GM21381 (cell line): Measurements from ENCODE around the gene STARD13.

Experiments used
- ATAC-seq: cut with Tn5 transposase; IDR thresholded peaks from one replicate; pipeline ENCODE4 v1.9.1; 2021; ENCODE audit warnings: mild to moderate bottlenecking, moderate library complexity; ENCODE audit not compliant: unreplicated experiment

Gene STARD13, protein sequence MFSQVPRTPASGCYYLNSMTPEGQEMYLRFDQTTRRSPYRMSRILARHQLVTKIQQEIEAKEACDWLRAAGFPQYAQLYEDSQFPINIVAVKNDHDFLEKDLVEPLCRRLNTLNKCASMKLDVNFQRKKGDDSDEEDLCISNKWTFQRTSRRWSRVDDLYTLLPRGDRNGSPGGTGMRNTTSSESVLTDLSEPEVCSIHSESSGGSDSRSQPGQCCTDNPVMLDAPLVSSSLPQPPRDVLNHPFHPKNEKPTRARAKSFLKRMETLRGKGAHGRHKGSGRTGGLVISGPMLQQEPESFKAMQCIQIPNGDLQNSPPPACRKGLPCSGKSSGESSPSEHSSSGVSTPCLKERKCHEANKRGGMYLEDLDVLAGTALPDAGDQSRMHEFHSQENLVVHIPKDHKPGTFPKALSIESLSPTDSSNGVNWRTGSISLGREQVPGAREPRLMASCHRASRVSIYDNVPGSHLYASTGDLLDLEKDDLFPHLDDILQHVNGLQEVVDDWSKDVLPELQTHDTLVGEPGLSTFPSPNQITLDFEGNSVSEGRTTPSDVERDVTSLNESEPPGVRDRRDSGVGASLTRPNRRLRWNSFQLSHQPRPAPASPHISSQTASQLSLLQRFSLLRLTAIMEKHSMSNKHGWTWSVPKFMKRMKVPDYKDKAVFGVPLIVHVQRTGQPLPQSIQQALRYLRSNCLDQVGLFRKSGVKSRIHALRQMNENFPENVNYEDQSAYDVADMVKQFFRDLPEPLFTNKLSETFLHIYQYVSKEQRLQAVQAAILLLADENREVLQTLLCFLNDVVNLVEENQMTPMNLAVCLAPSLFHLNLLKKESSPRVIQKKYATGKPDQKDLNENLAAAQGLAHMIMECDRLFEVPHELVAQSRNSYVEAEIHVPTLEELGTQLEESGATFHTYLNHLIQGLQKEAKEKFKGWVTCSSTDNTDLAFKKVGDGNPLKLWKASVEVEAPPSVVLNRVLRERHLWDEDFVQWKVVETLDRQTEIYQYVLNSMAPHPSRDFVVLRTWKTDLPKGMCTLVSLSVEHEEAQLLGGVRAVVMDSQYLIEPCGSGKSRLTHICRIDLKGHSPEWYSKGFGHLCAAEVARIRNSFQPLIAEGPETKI

DNA sequence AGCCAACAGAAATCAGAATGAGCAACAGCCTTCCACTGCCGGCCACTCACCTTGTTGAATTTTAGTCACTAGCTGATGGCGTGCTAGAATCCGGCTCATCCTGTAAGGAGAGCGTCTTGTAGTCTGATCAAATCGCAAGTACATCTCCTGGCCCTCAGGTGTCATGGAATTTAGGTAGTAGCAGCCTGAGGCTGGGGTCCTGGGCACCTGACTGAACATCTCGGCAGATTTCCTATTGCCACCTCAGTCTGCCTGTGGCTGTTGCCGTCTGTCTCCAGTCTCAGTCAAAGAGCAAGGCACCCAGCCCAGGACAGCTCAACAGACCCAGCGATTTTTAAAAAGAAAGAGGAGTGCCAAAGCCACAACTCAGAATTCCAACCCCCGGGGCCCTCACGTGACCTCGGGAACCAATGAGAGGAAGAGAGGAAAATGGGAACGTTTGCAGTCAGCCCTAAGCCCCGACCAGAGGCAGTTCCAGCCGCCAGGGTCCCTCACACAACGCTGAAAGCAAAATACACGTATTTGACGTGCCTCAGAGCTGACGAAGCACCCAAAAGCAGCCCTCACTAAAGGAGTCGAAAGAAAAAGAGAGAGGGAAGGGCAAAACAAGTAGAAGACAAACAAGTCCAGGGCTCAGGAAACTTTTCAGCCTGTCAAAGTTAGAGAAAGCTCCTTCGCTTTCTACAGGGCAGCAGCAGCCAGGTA, at the start of gene STARD13:
Gene STARD13, minus strand, starts transcription at position 336 of the 705 bp plus-strand sequence. Its CDS starts 117 bp downstream, at position 219.
- no peak for ATAC-seq

DNA sequence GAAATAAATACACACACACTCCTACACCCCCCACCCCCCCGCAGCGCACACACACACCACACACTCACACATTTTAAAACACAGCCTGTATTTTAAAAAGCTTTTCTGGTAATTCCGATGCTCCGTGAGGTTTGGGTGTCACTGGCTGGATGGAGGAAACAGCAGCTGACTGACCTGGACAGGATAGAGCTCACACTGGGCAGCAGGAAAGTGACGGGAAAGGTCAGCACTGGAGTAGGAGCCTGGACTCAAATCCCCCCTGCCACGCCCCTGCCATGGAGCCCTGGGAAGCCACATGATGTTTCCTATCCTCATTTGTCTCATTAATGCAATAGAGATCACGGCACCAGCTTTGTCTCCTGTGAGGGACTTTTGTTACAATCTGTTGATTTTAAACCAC, 49.3 kb upstream of the STARD13 start:
- ATAC-seq = no peak

DNA sequence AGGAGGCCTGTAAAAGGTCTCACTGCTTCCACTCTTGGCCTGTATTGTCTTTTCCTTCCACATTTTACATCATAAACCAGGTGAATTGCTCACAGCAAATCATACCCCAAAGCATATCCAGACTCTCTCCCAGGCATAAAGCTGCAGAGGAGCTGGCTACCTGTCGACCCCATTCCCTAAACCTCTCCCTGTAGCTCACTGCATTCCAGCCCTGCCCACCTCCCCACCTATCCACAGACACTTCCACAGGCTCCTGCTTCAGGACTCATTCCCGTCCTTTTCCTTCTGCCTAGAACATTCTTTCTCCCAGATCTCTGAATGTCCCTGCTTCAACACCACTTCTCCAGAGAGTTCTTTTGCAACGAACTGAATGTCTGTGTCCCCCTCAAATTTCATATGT, 46.4 kb upstream of the STARD13 start:
- no peak for ATAC-seq

DNA sequence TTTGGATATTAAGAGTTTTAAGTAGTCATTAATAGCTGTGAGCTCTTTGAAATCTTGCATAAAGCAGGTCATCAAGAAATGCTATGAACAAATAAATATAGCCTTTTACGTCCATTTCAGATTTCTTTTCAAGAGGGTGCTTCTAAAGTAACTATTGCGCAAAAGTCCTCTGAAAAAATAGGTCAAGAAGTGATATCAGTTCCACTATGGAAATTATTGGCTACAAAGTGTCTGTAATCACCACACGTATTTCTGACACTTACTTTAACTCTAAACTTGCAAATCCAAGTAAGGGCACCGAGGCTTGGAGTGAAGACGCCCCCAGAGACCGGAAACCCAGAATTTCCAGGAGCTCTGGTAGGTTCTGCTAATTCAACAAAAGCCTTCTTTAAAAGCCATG, 44.9 kb upstream of the STARD13 start:
- ATAC-seq = no peak

DNA sequence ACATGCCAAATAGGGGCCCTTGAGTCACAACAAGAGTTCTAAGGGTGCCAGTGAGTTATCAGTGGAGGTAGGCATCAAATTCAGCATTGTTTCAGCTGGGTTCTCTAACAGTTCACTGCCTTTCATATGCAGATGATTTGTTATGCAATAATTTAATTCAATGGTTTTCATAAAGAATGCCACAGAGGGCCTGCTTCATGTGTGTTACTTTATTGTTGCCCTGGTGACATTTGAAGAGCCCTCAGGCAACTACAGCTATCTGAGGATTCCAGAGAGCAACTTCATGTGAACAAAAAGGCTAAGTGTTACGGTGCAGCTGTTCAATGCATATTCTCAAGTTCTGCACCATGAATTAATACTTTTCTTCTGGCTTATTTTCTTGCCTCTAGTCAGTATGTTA, 43.1 kb upstream of the STARD13 start:
- ATAC-seq = no peak

DNA sequence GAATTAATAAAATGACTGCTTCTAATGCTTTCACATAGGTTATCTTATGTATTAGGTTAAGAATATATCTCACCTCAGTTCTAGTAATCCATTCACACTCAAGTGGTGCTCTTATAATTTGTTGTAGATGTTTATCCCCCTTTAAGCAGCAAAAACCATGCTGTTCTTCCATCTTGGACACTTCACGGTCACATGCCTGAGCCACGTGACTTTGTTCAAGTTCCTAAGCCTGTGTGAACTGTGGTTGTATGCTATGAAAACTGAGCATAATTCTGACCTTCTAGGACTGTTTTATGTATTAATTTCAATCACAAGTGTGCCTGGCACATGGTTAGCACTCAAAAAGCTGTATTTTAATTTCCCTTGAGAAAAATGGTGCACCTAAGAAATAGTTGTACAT, 41.2 kb upstream of the STARD13 start:
- no peak for ATAC-seq

DNA sequence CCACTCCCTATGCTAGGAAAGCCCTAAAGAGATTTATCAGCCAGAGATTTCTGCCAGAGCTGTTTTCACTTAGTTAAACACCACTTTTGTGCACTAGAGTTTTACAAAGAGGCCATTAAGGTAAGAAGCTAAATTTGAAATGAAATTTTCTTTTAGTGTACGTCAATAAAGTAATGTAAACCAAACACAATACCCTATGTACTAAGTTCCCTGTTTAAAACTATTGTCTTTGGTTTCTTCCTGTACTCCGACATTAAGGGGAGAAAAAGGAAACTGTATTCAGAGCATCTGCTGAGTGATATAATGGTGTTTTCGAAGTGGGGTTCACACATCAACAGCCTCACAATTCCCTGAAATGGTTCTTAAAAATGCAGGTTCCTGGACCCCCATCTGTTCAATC, 40.7 kb upstream of the STARD13 start:
- no peak for ATAC-seq

DNA sequence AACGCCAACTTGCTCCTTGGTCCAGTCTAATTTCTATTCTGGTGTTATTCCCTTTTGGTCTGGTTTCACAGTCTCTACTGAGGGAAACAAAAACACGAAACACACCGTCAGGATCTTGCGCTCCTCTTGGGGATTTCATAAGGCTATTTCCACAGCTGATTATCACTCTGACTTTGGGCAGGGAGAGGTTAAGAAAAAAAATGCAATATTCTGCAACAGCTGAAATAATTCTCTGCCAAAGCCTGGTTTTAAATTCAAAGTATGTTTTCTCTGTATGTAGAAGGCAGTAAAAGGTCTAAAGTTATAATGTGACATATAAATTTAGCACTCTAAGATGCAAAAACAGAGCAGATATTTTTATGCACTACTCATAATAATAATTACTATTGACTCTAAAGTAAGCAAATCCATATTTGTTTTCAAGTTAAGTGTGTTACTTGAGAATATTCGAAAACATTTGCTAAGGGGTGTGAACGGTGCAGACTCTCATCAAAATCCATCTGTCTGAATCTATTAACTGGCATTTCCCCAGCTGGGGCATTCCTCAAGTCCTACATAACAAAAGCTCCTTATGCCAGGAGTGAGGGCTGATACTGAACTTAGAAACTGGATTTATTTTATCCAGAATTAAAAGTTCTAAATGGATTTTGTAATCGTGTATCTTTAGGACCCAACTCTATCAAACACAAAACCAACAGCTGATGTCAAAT, 38.4 kb upstream of the STARD13 start:
- no peak for ATAC-seq

DNA sequence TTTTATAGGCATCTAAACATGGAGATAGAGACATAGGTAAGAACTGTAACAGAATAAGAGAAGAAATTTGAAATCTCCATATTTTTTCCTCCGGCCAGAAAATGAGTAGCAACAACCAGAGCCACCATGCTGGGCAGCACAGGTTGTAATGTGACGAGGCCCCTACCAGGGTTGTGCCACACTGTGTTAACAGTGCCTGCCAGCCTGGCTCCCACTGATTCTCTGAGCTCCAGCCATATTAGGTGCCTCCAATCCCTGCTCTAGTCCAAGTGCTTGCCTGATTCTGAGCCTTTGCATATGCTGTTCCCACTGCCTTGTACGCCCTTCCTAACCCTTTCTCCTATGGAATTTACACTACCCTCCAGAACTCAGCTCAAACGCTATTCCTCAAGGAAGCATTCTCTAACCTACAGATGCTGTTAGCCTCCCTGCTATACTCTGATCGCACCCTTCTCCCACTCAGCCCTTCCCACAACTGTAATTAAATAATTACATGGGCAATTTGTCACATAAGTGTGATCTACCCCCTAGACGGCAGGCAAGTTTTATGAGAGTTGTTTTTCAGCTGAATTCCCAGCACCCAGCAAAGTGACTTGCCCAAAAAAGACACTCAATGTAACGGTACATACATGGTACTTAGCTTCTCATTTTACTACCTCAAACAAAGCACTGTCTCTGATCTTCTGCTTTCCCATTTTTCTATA, 37.6 kb upstream of the STARD13 start:
- no peak for ATAC-seq

DNA sequence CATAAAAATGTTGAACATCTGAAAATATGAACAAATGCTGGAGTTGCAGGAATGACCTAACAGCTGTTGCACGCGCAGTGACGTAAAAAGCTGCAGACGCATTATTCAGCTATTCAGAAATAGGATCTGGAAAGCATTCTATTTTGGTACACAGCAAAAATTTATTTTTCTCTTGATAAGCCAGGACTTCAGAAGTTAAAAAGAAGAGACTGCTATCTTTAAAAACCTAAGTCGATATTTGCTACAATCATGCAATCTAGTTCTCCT, 36.9 kb upstream of the STARD13 start:
- no peak for ATAC-seq

DNA sequence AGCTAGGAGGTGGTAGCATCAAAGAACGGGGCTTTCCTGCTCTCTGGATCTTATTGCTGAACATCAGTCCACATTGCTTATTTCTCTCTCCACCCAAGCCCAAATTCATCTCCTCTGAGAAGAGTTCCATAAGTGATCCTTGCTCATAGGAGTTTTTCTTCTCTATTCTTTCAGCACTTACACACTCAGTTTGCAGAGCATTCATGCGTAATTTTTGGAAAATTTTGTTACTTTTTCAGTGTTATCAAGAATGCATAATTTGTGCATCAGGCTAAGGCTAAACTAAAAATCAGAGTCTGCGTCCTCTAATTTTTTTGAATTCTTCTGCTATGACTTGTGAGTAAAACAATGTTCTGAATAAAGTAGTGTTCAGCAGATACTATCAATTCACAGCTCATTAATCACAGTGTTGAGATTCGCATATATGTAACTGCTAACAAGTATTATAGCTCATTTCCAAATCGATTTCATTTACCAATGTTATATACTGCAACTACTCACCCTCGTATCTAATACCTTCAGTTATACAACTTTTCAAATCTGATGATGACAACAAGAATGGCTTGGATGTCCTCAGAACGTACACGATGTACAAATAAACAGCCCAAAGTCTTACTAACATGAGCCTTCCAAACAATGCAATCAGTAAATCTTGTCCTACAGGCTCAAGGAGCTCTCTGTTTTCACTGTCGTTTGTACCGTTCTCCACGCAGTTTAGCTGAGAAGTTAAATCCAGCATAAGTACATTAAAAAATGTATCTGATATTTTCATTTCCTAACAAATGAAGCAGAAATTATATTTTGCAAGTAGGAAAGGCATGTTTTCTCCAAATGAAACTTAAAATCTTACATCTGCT, 36.4 kb upstream of the STARD13 start:
- no peak for ATAC-seq

DNA sequence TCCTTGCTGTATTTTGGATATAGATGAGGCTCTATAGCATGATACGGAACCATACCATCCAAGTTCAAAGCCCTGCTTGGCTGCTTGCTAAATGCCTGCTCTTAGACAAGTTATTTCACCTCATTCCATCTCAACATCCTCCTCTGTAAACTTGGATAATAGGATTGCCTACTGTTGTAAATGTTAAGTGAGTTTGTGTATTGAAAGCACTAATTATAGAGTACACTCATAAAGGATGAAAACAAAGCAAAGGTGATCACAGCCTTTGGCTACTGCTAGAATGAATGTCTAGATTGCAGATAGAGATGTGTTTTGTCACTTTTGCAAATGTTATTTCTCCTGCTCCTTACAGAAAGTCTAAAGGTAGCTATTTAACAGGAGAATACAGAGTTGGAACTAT, 34.3 kb upstream of the STARD13 start:
- ATAC-seq = no peak

DNA sequence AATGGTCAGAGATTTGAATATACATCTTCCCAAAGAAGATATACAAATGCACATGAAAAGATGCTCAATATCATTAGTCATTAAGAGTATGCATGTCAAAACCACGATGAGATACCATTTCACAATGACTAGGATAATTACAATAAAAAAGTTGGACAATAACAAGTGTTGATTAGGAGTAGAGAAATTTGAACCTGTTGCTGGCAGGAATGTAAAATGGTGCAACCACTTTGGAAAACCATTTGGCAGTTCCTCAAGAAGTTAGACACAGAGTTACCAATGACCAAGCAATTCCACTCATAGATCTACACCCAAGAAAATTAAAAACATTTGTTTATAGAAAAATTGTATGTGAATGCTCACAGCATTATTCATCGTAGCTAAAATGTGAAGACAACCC, 33.2 kb upstream of the STARD13 start:
- ATAC-seq = no peak

DNA sequence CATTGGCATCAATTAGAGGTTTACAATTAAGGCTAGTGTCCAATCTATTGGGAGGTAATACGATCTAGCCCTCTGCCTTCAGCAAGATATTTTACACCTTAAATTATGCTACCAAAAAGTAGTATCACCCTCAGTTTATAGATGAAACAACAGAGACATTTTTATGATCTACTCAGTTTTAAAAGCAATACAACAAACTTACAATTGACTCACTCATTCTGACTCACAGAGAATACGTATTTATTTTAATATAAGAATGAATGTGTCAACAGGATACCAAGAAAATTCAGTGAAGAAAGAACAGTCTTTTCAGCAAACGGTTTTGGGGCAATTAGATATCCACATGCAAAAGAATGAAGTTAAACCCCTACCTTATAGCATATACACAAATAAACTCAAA, 32.5 kb upstream of the STARD13 start:
- ATAC-seq = no peak

DNA sequence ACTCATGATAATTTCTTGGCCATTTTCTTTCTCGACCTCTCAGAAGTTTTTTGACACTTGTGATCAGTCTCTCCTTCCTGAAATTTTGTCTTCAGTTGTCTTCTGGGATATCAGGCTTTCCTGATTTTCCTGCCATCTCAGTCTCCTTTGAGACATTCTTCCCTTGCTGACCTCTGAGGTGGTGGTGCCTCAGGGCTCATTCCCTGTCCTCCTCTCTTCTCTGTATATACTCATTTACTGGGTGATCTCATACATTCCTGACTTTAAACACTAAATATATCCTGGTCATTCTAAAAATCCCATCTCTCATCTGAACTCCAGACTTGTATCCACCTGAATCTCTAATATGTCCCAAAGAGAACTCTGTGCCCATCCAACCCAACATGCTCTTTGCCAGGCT, 31.3 kb upstream of the STARD13 start:
- ATAC-seq = no peak

DNA sequence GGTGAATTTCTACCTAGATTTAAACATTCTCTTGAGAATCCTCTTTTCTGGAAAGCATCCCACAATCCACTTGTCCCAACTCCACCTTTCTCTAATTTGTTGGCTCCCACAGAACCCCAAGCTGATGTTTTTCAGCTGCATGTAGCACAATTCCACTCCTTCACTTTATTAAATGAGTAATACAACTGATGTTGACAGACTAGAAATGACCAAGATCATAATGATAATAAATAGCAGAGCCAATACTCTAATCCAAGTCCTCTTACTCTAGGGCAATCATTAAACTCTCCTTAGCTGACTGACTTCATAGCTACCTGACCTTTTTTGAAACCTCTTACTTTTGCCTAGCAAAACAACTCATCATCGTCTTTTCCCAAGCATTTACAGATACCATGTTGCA, 27.9 kb upstream of the STARD13 start:
- no peak for ATAC-seq

DNA sequence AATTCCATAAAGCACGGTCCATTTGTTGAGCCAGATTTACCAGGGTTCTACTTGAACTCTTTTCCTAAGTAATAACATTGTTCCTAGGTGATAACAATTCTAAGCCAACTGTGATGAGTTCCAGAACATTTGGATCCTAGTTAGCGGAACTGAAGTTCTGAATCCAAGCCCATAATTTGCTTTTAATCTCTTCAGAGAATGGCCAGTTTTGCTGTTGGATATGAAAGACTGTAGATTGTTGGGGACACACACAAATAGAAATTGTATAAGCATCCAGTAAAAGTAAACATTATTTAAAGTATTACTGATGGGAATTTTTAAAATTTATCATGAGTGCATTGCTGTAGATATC, 27.3 kb upstream of the STARD13 start:
- no peak for ATAC-seq

DNA sequence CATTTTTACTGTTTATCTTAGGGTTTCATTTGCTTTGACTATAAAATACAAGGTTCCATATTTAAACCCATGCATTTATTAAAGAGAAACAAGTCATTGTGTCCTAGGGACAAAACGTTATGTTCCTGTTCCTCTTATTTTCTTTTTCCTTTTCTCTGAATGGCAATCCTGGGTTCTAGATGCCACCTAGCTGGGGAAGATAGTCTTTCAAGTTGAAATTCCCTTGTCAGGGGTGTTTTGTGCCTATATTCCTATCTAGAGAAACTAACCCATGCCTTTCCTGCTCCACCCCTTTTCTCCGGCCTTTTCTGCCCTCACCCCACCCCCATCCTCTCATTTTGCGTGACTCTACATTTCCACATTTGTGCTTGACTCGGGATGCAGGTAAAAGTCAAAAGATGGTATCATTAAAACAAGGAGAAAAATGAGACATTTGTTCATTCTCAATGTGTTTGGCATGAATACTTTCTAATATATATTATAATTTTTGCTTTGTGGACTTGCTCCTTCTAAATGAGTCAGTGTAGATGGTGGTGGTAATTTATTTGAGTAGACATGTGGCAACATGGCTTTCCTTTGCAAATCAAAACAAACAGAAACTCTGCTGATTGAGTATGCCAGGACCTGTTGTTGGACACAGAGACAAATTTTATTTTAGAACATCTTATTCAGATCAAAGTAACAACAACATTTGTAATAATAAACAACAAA, 26.8 kb upstream of the STARD13 start:
- no peak for ATAC-seq

DNA sequence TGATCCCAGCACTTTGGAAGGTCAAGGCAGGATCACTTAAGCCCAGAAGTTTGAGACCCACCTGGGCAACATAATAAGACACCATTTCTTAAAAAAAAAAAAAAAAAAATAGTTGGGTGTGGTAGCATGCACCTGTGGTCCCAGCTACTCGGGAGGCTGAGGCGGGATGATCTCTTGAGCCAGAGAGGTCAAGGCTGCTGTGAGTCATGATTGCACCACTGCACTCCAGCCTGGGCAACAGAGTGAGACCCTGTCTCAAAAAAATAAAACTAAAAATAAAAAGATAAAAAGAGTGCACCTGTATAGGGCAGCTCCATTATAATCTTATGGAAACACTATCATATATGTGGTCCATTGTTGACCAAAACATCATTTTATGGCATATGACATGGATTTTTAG, 25.5 kb upstream of the STARD13 start:
- no peak for ATAC-seq
